Stimulated activated CD4-positive, alpha-beta T cell treated with anti-CD3 and anti-CD28 coated beads, Interleukin-12 subunit alpha, Interleukin-12 subunit beta, amount 100 ng/mL, for 24 hours (primary cell): Measurements from ENCODE around the gene GPC3.
"Not testable (repeated sequence)": the region's sequence is repeated elsewhere in the genome, so short reads cannot be mapped to it uniquely, and the experiment has no call there.

Source experiments
- DNase-seq, 2 experiments: peaks; one replicate each; pipeline ENCODE4 v3.0.0-alpha.2; 2020; ENCODE audit warnings: low read depth in 2 of 2

Gene GPC3

DNA sequence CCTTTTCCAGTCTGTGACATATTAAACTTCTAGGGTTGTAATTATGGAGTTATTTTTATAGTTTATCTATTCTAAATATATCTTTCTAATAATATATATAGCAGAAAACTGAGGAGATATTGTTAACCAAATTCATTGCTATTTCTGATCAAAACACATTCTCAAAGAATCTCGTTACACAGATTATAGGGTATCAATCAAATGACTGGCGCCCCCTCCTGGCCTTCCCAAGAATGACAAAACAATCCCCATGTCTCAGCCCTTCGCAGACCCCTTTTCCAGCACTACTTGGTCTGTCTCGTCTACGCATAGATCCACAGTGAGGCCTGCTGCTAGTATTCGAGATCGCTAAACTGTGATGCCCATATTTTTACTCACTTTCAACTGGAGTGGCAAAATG is 209.3 kb downstream of the GPC3 start:
- DNase-seq: peak in 1 of 2 experiments; percentile 21

DNA sequence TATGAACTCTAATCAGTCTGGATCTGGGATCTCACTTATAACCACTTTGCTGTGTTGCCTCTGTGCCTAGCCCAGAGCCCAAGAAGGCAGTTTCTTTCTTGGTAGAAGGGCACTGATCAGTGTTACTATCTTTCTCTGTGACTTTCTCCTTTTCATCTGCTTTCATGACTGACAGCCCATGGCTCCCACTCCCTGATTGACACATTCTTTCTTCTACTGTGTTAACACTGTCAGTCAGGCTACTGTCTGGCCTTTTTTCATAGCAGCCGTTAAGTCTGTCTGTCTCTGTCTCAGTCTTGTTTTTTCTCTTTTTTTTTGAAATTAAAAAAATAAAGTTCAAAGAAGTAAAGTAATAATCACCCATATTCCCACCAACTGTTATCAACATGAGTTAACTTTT is 210.6 kb downstream of the GPC3 start:
- no peak for DNase-seq

DNA sequence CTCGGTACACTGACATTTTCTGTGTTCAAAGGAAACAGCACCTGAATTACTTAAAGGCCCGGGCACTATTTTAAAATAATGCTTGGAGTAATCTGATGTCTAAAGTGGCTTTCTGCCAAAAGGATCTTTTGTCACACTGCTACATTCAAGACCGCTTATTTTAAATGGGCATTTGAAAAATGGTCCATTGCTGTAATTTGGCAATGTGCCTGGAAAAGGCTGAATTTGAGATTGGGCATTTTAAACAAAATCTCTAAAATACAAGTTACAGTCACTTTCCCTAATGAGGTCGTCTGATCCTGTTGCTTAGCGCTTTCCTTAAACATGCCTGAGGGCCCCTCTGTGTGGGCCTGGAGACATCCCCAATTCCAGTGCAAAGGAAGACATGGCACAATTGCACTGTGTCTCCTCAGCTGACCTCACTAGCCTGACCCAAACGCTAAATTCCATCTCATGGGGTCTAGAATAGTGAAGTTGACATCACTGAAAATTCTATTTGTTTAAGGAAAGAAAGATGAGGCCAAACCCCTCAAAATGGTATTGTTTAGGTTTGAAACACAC is 214.2 kb downstream of the GPC3 start:
- no peak for DNase-seq

DNA sequence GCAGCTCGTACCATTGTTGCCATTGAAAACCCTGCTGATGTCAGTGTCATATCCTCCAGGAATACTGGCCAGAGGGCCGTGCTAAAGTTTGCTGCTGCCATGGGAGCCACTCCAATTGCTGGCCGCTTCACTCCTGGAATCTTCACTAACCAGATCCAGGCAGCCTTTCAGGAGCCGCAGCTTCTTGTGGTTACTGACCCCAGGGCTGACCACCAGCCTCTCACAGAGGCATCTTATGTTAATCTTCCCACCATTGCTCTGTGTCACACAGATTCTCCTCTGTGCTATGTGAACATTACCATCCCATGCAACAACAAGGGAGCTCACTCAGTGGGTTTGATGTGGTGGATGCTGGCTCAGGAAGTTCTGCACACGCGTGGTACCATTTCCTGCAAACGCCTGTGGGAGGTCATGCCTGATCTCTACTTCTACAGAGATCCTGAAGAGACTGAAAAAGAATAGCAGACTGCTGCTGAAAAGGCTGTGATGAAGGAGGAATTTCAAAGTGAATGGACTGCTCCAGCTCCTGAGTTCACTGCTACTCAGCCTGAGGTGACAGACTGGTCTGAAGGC is 222.3 kb downstream of the GPC3 start:
- not testable (repeated sequence) for DNase-seq

DNA sequence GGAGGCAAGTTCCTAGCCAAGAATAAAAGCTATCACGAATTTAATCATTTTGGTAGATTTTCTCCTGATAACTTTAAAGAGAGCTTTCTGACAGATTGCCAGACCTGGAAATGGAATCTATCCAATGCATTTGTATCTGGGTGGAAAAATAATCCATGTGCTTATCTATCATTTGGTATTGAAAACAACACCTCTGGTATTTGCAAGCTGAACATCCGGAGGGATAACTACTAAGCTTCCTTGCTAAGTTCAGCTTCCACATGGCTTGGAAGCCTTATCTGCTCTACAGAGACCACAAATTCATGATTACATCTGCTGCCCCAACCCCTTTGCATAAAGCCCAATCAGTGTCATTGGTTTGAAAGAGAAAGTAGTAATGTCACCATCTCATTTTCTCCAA is 230.7 kb downstream of the GPC3 start:
- DNase-seq: no peak

DNA sequence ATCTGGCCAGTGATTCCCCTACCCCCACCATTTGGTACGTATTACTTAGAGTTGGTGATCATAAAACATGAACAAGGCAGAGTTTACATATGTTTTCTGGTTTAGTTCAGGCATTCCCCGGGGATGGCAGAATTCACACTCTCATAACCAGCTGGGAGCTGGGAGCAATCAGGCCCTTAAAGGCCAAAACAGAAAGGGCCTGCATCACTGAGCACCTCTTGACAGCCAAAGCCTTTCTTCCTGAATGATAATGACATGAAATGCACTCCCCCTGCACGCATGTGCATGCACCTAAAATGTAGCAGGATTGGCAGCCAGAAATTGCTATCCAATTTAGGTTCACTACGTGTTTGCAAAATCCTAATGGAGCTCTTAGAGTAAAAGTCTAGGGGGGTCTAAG is 235.4 kb downstream of the GPC3 start:
- DNase-seq: no peak

DNA sequence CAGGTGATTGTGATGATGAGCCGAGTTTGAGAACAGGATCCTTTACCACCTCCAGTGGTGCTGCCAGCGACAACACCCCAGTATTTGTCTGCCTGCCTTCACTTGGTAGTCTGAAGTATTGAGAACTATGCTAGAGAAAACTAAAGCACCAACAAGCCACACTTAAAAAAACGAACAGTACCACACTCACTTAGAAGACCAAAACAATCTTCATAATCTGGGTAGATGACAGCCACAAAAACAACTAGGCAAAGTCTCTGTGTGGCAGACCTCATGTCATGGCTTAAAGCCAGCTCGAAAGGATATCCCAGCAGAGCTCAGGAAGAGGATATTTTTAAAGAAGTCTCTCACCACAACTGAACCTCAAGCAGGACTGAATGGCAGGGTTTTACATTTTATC is 236.0 kb downstream of the GPC3 start:
- no peak for DNase-seq

DNA sequence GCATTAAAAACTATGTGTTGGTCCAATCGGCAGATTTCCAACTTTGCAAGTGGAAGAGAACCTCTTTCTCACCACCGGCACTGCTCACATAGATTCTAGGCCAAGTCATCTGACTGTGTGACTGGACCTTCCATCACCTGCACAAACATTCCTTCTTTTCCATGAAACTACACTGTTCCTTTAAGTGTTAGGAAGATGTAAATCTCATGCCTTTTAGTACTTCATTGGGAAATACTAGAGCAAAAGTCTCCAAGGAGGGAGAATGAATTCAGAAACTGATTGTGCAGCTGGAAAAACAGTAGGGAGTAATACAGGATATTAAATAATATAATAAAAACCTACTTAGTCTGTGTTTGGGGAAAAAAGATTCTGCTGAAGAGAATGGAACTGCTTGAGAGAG is 238.2 kb downstream of the GPC3 start:
- DNase-seq: no peak

DNA sequence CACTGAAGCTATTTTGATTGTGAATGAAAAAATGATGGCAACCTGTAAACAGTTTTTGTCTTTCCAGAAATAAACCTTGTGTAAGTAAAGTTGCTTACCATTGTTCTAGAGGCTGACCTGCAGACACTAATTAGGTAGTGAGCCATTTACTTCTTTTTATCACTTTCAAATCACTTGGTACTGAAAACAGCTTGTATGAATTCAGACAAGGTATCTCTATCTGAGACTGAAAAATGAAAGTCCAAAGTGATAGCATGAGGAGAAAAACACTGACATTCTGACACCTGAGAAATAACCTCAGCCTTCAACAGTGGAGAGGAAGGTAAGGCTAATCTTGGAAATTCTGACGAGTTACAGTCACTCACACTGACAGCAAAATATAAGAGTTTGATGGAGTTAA is 238.8 kb downstream of the GPC3 start:
- DNase-seq: no peak

DNA sequence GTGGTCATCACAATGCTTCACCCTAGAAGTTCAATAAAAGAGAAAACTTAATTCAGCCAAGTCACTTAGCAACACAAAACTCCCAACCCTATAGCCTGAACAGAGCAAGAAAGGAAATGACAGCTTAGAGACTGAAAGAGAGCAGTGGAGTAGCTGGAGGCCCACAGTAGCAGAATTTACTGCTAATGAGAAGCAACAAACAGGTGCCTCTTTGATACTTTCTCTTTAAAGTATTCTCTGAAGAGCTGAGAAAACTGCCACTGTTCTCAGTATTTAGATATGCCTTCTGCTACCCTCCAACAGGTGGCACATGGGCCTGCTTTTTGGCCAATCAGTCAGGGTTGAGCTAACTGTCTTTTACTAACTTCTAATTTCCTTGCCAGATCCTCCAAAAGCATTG is 240.0 kb downstream of the GPC3 start:
- no peak for DNase-seq

DNA sequence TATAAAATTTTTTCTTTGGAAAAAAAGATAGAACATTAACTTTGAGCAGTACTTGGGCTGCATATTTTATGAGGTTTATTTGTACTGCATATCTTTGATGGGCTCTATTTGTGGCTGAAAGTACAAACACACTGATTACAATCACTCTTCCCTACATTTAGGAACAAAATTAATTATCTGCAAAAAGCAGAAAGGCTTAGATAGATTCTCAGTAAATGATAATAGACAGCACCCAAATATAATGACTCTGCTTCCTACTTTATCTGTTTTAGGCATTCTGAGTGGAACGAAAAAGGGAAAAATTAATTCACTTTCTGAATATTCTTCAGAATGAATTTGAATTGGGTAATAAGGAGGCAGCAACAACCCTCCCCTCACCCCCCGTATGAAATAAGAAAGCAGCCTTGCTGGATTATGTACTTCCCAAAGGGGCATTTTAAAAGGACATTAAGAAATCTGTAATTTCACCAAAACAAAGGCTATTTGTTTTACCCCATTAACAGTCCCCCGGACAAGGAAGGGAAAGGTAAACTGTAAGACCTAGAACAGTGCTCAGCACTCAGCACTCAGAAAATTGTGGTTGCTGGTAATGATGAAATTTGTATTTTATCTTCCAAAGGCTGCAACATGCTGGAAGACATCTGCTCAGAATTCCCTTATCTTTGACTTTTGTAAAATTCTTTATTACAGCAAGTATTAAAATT is 242.6 kb downstream of the GPC3 start:
- no peak for DNase-seq

DNA sequence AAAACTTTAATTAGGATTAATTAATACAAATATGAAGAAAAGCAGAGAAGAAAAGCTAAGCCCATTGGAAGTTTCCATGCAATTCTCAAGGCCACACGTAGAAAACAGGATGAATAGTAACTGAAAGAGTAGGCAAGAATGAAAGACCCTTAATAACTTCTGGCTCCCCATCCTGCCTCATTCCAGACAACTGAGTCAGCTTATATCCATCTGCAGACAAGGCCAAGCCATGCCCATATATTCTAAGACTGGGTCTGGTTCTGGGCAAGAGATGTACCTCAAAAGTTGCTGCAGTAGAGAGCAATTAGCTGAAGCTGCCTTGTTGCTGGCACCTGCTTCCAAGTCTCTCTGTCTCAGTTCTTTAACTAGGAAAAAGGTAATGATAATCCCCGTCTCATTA is 244.1 kb downstream of the GPC3 start:
- no peak for DNase-seq

DNA sequence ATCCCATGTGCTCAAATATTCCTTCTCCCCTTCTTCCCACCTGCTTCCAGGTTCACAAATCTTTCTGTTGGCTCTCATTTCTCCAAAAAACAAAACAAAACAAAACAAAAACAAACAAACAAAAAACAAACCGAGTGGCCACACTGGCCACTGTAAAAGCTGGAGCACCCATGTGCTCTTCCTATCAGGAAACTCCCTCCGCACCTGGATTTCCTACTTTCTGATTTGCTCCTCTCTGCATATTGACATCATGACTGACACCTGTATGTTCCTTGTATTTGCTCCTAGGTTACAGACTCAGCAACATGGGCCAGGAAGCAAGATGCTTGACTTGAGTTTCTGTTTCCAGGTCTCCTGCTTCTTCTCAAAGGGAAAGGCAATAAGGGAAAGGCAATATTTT is 258.8 kb downstream of the GPC3 start:
- no peak for DNase-seq

DNA sequence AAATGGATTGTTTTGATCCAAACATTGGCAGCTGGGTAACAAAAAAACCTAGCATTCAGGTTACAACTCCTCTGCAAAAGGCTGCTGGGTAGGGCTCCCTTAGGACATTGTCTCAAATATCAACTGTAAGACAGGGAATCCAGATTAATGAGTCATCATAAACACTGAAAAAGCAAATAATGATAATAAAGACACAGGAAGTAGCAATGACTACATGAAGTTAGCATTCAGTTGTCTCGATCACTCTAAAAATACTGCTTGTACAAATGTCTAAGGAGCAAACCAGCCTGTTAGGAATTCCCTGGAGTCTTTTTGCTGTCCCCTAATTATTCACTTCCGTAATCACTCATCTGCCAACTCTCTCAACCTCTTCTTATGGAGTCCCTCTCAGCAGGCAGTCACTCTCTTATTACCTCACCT is 259.2 kb downstream of the GPC3 start:
- DNase-seq: no peak

DNA sequence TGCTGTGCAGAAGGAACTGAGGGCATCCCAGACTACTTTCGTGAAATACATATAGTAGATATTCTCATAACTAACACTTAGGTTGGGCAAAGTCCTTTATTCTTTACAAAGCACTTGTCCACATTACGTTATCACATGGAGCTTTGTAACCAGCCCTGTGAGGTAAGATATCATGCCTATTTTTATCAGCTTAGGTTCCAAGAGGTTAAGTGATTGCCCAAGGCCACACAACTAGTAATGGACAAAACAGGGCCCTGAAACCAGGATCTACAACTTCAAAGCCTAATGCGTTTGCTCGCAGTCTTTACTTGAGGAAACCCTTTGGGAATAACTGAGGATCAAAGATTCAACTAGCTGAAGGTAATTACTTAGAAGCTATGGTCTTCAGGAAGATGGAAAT is 261.5 kb downstream of the GPC3 start:
- DNase-seq: no peak

DNA sequence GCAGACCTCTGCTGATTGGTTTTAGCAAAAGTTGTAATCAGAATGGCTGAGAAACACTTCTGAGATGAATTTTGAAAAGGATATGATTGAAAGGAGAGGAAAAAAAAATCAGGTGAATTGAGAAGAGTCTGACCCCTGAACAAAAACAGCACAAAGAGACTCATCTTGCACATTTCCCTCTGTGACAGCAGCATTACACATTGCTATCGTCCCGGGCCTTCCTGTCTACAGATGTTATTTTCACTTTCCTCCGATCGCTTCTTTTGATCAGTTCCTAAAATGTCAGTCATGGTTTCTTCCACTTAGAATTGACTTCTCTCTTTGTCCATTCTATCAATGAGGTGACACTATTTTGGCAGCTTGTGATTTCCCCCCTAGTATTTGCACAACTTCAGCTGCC is 262.6 kb downstream of the GPC3 start:
- no peak for DNase-seq

DNA sequence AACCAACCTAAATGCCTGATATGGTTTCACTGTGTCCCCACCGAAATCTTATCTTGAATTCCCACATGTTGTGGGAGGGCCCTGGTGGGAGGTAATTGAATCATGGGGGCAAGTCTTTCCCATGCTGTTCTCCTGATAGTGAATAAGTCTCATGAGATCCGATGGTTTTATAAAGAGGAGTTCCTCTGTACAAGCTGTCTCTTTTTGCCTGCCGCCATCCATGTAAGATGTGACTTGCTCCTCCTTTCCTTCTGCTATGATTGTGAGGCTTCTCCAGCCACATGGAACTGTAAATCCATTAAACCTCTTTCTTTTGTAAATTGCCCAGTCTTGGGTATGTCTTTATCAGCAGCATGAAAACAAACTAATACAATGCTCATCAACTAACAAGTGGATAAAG is 265.1 kb downstream of the GPC3 start:
- not testable (repeated sequence) for DNase-seq

DNA sequence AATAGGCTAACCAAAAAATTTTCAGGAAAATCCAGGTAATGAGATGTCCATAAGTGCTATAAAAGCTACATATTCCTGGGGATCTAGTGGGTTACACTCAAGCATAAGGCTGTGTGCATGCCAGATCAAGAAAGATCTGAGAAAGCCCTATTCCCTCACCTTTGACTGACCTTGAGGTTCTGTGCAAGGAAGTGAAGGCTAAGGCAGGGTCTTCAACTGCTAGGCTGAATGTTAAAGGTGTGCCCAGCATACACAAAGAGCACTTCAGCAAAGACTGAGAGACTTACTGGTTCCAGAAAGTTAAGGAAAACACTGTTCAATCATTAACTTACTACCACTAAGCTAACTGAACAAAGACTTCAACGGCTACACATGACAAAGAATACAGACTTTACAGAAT is 269.7 kb downstream of the GPC3 start:
- no peak for DNase-seq

DNA sequence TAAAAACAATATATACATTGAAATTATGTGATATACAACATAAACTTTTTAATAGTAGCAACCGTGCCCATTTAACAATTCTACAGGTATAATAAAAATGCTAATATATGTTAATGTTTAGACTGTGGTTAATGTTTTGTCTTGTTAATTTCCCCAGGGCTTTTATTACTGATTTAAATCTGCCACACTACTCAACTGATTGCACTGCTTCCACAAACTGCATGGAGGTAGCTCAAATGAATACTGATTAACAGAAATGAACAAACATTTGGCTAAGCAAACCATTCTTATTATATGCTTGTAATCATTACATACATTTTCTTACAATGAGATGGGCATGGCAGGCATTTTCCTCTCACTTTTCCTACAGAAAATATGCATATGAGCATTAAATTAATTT is 275.9 kb downstream of the GPC3 start:
- no peak for DNase-seq

DNA sequence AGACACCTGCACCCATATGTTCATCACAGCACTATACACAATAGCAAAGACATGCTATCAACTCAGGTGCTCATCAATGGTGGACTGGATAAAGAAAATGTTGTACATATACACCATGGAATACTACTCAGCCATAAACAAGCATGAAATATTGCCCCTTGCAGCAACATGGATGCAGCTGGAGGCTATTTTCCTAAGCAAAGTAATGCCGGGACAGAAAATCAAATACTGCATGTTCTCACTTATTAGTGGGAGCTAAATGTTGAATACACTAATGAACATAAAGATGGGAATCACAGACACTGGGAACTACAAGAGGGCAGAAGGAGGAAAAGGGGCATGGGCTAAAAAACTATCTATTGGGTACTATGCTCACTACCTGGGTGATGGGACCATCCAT is 278.5 kb downstream of the GPC3 start:
- no peak for DNase-seq

DNA sequence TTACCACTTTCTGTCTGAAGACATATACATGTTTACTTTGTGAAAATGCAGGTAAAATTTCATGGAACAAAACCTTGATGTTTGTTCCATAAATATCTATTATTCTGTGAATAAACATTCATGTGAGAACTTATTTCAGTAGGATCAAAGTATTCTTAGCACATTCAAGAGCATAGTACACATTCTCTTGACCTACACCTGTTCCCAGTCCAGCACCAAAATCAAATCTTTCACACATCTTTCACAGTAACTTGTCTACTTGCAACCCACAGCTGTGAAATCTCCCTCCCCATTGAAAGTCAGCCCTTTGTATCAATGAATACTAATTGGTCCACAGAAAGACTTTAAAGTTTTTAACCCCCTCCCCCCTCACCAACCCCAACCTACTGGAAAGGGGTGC is 283.2 kb downstream of the GPC3 start:
- DNase-seq: no peak

DNA sequence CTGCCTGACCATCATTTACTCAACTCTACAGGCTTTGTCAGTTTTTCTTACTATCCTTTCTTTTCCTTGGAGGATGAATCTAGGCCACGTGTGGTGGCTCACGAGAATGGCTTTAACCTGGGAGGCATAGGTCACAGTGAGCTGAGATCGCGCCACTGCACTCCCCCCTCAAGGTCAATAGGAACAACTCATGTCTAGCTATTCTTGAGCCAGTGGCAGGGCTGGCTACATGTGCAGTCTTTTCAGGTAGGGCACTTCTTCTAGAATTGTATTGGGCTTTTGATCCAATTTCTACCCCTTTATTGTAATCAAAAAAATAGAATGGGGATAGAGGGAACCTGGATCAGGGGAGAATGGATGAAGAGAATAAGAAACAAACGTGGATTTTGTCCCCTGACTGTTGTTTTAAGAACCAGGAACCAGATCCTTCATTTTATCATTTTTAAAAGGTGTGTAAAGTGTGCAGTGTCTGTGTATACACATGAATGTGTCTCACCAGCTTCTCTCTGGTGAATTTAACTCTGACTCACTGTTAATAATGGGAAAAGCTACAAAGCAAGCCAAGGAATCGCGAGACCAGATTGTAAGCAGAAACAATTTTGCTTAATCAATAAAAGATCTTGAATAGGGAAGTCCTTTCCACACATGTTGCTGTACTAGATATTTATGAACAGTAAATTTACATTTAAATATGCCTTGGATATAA is 286.2 kb downstream of the GPC3 start:
- no peak for DNase-seq

DNA sequence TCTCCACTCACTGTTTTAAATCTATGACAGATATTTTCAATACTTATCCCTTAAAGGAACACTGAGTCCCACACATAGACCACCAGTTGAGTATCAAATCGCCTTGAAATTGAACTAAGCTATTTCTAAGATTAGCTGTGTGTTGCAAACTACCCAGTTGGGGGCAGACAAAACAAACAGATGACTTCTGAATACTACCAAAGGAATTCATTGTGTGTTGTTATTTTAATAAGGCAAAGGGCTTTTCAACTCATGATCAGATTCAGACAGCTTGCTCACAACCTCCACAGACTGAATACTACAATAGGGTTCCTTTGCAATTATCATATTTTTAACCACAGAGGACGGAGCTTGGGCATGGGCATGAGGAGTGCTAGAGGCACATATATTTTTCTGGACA is 287.1 kb downstream of the GPC3 start:
- DNase-seq: no peak
